K562 (cell line): ENCODE data around the gene ANKRD6. TPM values are rescaled to one million over a fixed set of nuclear protein-coding genes. Genes with fewer than 3 reads are reported as not detected.

Experiments used
- CSDE1 ChIP-seq, 2 experiments: fragments of 450-650 bp; IDR thresholded peaks; 2 replicates each; pipeline ENCODE4 v1.6.1; 2016; ENCODE audit warnings: mild to moderate bottlenecking in 1 of 2
- E2F3 ChIP-seq: fragments of 250-450 bp; sonication (Bioruptor Pico); IDR thresholded peaks from 2 replicates; pipeline ENCODE4 v1.4.0; 2020; ENCODE audit warnings: mild to moderate bottlenecking
- HDAC2 ChIP-seq: fragments of 450-650 bp; IDR thresholded peaks from 2 replicates; pipeline ENCODE4 v1.6.1; 2016; ENCODE audit warnings: mild to moderate bottlenecking
- MAFG ChIP-seq: fragments of 450-650 bp; conservative IDR thresholded peaks from 2 replicates; pipeline ENCODE4 v1.6.1; 2016; ENCODE audit warnings: missing genetic modification characterization, missing compliant biosample characterization
- NR4A1 ChIP-seq, 2 experiments: fragments of 250-450 bp in 1 of 2; fragments of 450-650 bp in 1 of 2; sonication (Bioruptor Pico) in 1 of 2; IDR thresholded peaks; 2 replicates each; pipeline versions ENCODE4 v1.4.0 to v1.6.1; 2016 to 2020; ENCODE audit warnings: mild to moderate bottlenecking in 2 of 2, missing compliant biosample characterization in 1 of 2, missing genetic modification characterization in 1 of 2, moderate library complexity in 1 of 2
- PBX2 ChIP-seq, 2 experiments: IDR thresholded peaks in 1 of 2; conservative IDR thresholded peaks in 1 of 2; 2 replicates each; pipeline ENCODE4 v1.6.1; 2016; ENCODE audit warnings: low read depth in 2 of 2, mild to moderate bottlenecking in 1 of 2, missing compliant biosample characterization in 1 of 2, missing genetic modification characterization in 1 of 2, moderate library complexity in 1 of 2
- RAD21 ChIP-seq, 2 experiments: fragments of 250-450 bp in 1 of 2; fragments of 450-650 bp in 1 of 2; sonication (Bioruptor Pico) in 1 of 2; formaldehyde crosslinking in 1 of 2; IDR thresholded peaks in 1 of 2; conservative IDR thresholded peaks in 1 of 2; 2 replicates each; pipeline versions ENCODE4 v1.4.0 to v1.8.0; 2020 to 2022; ENCODE audit warnings: mild to moderate bottlenecking in 2 of 2, moderate library complexity in 1 of 2
- RB1 ChIP-seq: fragments of 450-650 bp; IDR thresholded peaks from 2 replicates; pipeline ENCODE4 v1.6.1; 2017; ENCODE audit warnings: low read depth, mild to moderate bottlenecking
- TAF1 ChIP-seq: IDR thresholded peaks from 2 replicates; pipeline ENCODE4 v1.6.1; 2011; ENCODE audit warnings: mild to moderate bottlenecking, low read length, moderate library complexity; ENCODE audit not compliant: insufficient read depth, control insufficient read depth, severe bottlenecking; ENCODE audit errors: extremely low read depth
- TAF9B ChIP-seq: fragments of 450-650 bp; IDR thresholded peaks from 2 replicates; pipeline ENCODE4 v1.6.1; 2018; ENCODE audit warnings: mild to moderate bottlenecking; ENCODE audit not compliant: partially characterized antibody
- polyA plus RNA-seq, 8 experiments: library from polyadenylated mRNA; depleted of rRNA in 4 of 8; stranded (reverse) in 5 of 8; unstranded in 3 of 8; fragments of >200 nt; fragmentation: Nextera tagmentation in 2 of 8; fragmentation: Illumina TruSeq in 1 of 8; extraction: Ambion mirVana in 2 of 8; extraction: Trizol in 1 of 8; gene quantifications; 2 replicates each; pipeline versions ENCODE4 v1.2.1 to v1.2.3, GENCODE V29; 2011 to 2014; ENCODE audit warnings: inconsistent platforms in 1 of 8, missing spikeins in 1 of 8
- total RNA-seq, 7 experiments: library from RNA; depleted of rRNA in 6 of 7; stranded (reverse); fragments of >200 nt in 6 of 7; fragmentation: Illumina TruSeq in 2 of 7; extraction: Trizol in 2 of 7; gene quantifications; 2 replicates each; pipeline versions ENCODE4 v1.2.1 to v1.2.3, GENCODE V29; 2011 to 2021; ENCODE audit warnings: low replicate concordance in 1 of 7
- TF ChIP-seq, protein P1 (sequence below): fragments of 450-650 bp; IDR thresholded peaks from 2 replicates; pipeline ENCODE4 v1.6.1; 2014; ENCODE audit warnings: low read depth, mild to moderate bottlenecking, moderate library complexity, borderline replicate concordance
- TF ChIP-seq, protein P2 (sequence below): fragments of 150-350 bp; IDR thresholded peaks from 2 replicates; pipeline ENCODE4 v1.6.1; 2014; ENCODE audit warnings: low read depth, mild to moderate bottlenecking, low read length, borderline replicate concordance

ANKRD6 gene
- total and polyA plus RNA-seq, 9 of the 15 experiments (the other 6 are each of a cell fraction or from before 2014, with no cell fraction given): 0.04 to 0.22 (median 0.08) TPM; not detected in 4

DNA sequence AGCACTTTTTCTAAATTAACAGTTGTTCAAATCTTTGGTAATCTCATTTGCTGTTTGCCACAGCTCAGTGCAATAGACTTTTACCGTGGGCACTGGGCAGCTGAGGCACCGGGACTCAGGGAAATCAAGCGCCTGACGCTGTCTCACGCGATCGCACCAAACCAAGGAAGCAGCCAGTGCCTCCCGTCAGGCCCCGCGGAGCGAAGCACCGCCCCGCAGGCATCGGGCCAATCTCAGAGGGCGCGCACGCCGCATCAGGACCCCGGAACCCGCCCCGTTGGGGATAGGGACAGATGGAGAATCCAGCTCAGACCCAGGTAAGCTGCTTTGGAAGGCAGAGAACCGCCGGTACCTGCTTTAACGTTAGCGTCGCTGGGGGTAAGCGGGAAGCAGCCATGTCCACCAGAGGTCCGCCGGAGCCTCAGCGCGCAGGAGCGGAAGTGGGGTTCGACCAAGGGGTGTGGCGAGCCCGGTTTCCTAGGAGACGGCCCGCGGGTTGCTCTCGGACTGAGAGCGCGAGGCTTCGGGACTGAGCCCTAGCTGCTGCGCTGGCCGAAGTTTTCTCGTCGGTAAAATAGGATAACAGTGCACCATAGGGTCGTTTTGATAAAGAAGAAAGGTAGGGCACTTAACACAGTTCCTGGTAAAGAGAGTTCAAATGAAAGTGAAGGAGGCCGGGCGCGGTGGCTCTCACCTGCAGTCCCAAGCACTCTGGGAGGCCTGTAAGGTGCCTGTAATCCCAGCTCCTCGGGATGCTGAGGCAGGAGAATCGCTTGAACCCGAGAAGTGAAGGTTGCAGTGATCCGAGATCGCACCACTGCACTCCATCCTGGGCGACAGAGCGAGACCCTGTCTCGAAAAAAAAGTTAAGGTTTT lies 205.6 kb downstream of the ANKRD6 start, which contains the start of gene LYRM2 (continued):
- no peak for TF ChIP-seq PBX2 (CRISPR knock-in tag; IDR thresholded peaks at IDR 0.05; ENCODE audit: low read depth)
- TF ChIP-seq PBX2 (tag; conservative IDR thresholded peaks at IDR 0.05; ENCODE audit: low read depth): no peak
- TF ChIP-seq, protein P1, sequence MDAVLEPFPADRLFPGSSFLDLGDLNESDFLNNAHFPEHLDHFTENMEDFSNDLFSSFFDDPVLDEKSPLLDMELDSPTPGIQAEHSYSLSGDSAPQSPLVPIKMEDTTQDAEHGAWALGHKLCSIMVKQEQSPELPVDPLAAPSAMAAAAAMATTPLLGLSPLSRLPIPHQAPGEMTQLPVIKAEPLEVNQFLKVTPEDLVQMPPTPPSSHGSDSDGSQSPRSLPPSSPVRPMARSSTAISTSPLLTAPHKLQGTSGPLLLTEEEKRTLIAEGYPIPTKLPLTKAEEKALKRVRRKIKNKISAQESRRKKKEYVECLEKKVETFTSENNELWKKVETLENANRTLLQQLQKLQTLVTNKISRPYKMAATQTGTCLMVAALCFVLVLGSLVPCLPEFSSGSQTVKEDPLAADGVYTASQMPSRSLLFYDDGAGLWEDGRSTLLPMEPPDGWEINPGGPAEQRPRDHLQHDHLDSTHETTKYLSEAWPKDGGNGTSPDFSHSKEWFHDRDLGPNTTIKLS: peak; percentile 13; the same call in 1 of the 2 replicates
- peak; percentile 78 for TF ChIP-seq RB1
- TF ChIP-seq E2F3 (CRISPR knock-in tag): peak; percentile 75; the same call in 1 of the 2 replicates
- TF ChIP-seq TAF1: peak; percentile 36
- 0 out of 2 replicates have a peak, but pooled peaks have one; percentile 29 for TF ChIP-seq HDAC2
- no peak for TF ChIP-seq CSDE1 (IDR thresholded peaks at IDR 0.05)
- peak; percentile 61 for TF ChIP-seq TAF9B
- TF ChIP-seq RAD21 (CRISPR knock-in tag; conservative IDR thresholded peaks at IDR 0.05 in 1 of 2, IDR thresholded peaks at IDR 0.05 in 1 of 2): 0 out of 4 replicates have a peak, but pooled peaks of 1 of the 2 experiments have one; percentile 7
- TF ChIP-seq MAFG: no peak
- TF ChIP-seq, protein P2, sequence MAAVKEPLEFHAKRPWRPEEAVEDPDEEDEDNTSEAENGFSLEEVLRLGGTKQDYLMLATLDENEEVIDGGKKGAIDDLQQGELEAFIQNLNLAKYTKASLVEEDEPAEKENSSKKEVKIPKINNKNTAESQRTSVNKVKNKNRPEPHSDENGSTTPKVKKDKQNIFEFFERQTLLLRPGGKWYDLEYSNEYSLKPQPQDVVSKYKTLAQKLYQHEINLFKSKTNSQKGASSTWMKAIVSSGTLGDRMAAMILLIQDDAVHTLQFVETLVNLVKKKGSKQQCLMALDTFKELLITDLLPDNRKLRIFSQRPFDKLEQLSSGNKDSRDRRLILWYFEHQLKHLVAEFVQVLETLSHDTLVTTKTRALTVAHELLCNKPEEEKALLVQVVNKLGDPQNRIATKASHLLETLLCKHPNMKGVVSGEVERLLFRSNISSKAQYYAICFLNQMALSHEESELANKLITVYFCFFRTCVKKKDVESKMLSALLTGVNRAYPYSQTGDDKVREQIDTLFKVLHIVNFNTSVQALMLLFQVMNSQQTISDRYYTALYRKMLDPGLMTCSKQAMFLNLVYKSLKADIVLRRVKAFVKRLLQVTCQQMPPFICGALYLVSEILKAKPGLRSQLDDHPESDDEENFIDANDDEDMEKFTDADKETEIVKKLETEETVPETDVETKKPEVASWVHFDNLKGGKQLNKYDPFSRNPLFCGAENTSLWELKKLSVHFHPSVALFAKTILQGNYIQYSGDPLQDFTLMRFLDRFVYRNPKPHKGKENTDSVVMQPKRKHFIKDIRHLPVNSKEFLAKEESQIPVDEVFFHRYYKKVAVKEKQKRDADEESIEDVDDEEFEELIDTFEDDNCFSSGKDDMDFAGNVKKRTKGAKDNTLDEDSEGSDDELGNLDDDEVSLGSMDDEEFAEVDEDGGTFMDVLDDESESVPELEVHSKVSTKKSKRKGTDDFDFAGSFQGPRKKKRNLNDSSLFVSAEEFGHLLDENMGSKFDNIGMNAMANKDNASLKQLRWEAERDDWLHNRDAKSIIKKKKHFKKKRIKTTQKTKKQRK: no peak
- no peak for TF ChIP-seq NR4A1 (CRISPR knock-in tag; IDR thresholded peaks at IDR 0.05)
- TF ChIP-seq NR4A1 (tag; IDR thresholded peaks at IDR 0.05): no peak
